OCI-LY7 (cell line): ENCODE data around the gene MORN1. TPM values are rescaled to one million over a fixed set of nuclear protein-coding genes. Genes with fewer than 3 reads are reported as not detected.

Experiments used
- BruUV-seq: library from RNA; stranded (reverse); fragments of 400-500 nt; replicated peaks from 2 replicates; lab custom pipeline; 2021; lab: Mats Ljungman, UMichigan
- CTCF ChIA-PET: fragments of 300-600 bp; sonication (Branson Sonifier 250); formaldehyde crosslinking; loops from one replicate; lab custom pipeline; 2022; ENCODE audit warnings: antibody characterized with exemption; ENCODE audit not compliant: unreplicated experiment; lab: Charles Lee
- POLR2A ChIA-PET: fragments of 300-600 bp; sonication (Branson Sonifier 250); formaldehyde crosslinking; loops from one replicate; lab custom pipeline; 2022; ENCODE audit warnings: antibody characterized with exemption; lab: Charles Lee
- DNase-seq: peaks from one replicate; pipeline ENCODE4 v3.0.0-alpha.2; 2015; ENCODE audit warnings: low spot score
- H2AFZ ChIP-seq: fragments of 200-600 bp; sonication (generic), shearing (Covaris generic); 2 replicates; pipeline ENCODE4 v1.6.1; 2014; ENCODE audit warnings: mild to moderate bottlenecking, antibody characterized with exemption, low read length, moderate library complexity
- H3K27ac ChIP-seq: fragments of 200-600 bp; sonication (generic); 2 replicates; pipeline ENCODE4 v1.5.1; 2014; ENCODE audit warnings: mixed run types, low read depth, mild to moderate bottlenecking, moderate library complexity, low read length, inconsistent platforms; ENCODE audit not compliant: poor library complexity, severe bottlenecking
- H3K36me3 ChIP-seq: fragments of 200-600 bp; sonication (generic); 2 replicates; pipeline ENCODE4 v1.6.1; 2014; ENCODE audit warnings: mild to moderate bottlenecking, antibody characterized with exemption, low read length, moderate library complexity, mixed read lengths; ENCODE audit not compliant: insufficient read depth
- H3K4me1 ChIP-seq: fragments of 200-600 bp; sonication (generic); 2 replicates; pipeline ENCODE4 v1.5.1; 2014; ENCODE audit warnings: mild to moderate bottlenecking, low read length; ENCODE audit not compliant: insufficient read depth, poor library complexity, severe bottlenecking
- H3K4me2 ChIP-seq: fragments of 200-600 bp; sonication (generic); 2 replicates; pipeline ENCODE4 v1.6.1; 2014; ENCODE audit warnings: mild to moderate bottlenecking, low read length
- H3K4me3 ChIP-seq: fragments of 200-600 bp; sonication (generic); 2 replicates; pipeline ENCODE4 v1.5.1; 2014; ENCODE audit warnings: mild to moderate bottlenecking, low read depth, low read length; ENCODE audit not compliant: poor library complexity, severe bottlenecking
- H3K79me2 ChIP-seq: fragments of 200-600 bp; sonication (generic); 2 replicates; pipeline ENCODE4 v1.6.1; 2016; ENCODE audit warnings: low read depth, mild to moderate bottlenecking, low read length, moderate library complexity, mixed read lengths; ENCODE audit not compliant: insufficient read depth
- H3K9me2 ChIP-seq: fragments of 200-600 bp; sonication (generic); 2 replicates; pipeline ENCODE4 v1.6.1; 2016; ENCODE audit warnings: mild to moderate bottlenecking, low read length, mixed read lengths; ENCODE audit not compliant: insufficient read depth
- H3K9me3 ChIP-seq: fragments of 200-600 bp; sonication (generic); 2 replicates; pipeline ENCODE4 v1.6.1; 2014; ENCODE audit warnings: mild to moderate bottlenecking, mixed run types, low read length, mixed read lengths
- H4K20me1 ChIP-seq: fragments of 200-600 bp; sonication (generic); 2 replicates; pipeline ENCODE4 v1.6.1; 2014; ENCODE audit warnings: mild to moderate bottlenecking, antibody characterized with exemption, low read length, moderate library complexity, mixed read lengths; ENCODE audit not compliant: insufficient read depth
- CTCF ChIP-seq: fragments of 200-600 bp; sonication (generic); conservative IDR thresholded peaks from 2 replicates; pipeline ENCODE4 v1.5.1; 2014; ENCODE audit warnings: mild to moderate bottlenecking, antibody characterized with exemption, low read length, moderate library complexity, mixed read lengths
- EZH2phosphoT487 ChIP-seq: fragments of 200-600 bp; sonication (generic); IDR thresholded peaks from 2 replicates; pipeline ENCODE4 v1.6.1; 2018; ENCODE audit warnings: low read depth, borderline replicate concordance, mild to moderate bottlenecking, mixed run types, antibody characterized with exemption, low read length, moderate library complexity, mixed read lengths
- intact Hi-C: fragments of 100-400 bp; cut with micrococcal nuclease; formaldehyde crosslinking; loops from one replicate; pipeline ENCODE4 v1.10.0; 2022; ENCODE audit not compliant: unreplicated experiment
- total RNA-seq, 2 experiments: library from RNA; depleted of rRNA in 1 of 2; stranded (reverse); fragments of >200 nt in 1 of 2; shearing (Covaris generic) in 1 of 2; gene quantifications; 2 replicates each; pipeline ENCODE4 v1.2.3, GENCODE V29; 2014 to 2022

Gene MORN1
- total RNA-seq, 2 experiments from 2014 or later: 13.1 to 29.7 TPM

DNA sequence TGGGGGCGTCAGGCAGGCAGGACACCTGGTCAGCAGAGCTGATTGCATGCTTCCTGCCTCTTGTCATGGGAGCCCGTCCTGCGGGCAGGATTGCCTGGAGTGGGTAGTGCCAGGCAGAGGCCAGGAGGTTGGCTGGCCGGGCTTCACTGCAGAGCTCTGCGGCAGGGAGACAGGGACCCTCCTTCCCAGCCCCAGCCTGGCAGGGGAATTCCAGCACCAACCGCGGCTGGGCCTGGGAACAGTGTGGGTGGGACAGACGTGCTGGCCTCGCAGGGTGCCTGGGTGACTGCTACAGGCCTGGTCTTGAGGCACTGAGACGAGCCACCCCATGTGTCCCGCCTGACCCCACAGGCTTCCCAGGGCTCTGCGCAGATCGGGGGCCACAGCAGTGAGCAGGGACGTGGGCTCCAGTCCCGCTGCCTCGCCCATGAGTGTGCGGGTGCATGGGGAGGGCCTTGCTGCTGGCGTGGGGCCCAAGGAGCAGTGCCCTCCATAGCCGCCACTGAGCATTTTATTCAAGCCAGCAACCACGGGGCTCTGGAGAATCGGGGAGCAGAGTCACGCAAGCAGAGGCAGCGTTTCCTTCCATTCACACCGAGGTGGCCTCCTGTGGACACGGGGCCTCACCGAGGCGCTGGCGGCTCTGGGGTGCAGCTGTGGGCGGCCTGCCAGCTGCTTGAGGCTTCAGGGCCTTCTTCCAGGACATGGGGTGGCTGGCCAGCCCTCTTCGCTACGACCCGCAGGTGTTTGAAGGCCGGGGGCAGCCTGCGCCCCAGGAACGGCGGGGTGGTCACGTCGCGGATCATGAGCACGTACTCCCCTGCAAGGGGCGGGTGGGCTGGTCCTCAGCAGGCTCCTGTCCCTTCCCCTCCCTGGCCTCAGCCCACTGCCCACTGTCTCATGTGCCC, 70.3 kb downstream of the MORN1 start:
- TF ChIP-seq EZH2phosphoT487 (no peak), CTCF (no peak)
- Histone ChIP-seq H3K4me1 (no peaks in the 10 kb centered on the region), H3K4me2 (no peak overlapping the region), H3K9me3 (no peaks in the 10 kb centered on the region), H3K9me2 (no peaks in the 10 kb centered on the region), H2AFZ (no peak overlapping the region), H3K4me3 (no peak overlapping the region), H3K79me2 (no peaks in the 10 kb centered on the region), H3K27ac (no peak overlapping the region), H4K20me1 (no peaks in the 10 kb centered on the region), H3K36me3 (no peaks in the 10 kb centered on the region)
- intact Hi-C loops: no loop called here
- POLR2A ChIA-PET: no interaction called here
- CTCF ChIA-PET: no interaction called here
- no TSS peak for BruUV-seq
- DNase-seq: no peak

DNA sequence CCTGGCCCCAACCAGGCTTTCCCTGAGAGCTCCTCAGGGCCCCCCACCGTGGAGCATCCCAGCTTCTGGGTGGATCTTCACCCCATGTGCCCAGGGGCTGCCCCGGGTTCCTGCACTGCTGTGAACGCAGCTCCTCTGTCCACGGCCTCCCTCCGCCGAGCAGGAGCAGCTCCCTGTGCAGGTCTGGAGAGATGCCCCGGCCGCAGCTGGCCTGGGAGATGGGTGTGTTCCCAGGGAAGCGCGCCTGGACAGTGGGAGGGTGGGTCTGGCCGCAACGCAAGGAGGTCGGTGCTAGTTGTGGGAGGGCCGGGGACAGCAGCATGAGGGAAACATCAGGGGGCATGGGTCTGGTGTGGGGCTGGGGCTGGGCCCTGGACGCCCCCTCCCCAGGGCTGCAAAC, 71.3 kb downstream of the MORN1 start:
- H3K9me2 ChIP-seq: no peaks in the 10 kb centered on the region
- no peak overlapping the region for H3K4me3 ChIP-seq
- intact Hi-C loops: no loop called here
- no peaks in the 10 kb centered on the region for H4K20me1 ChIP-seq
- TF ChIP-seq CTCF: no peak
- TF ChIP-seq EZH2phosphoT487: no peak
- H2AFZ ChIP-seq: no peak overlapping the region
- no peaks in the 10 kb centered on the region for H3K9me3 ChIP-seq
- H3K36me3 ChIP-seq: no peaks in the 10 kb centered on the region
- DNase-seq: no peak
- no peak overlapping the region for H3K27ac ChIP-seq
- no TSS peak for BruUV-seq
- CTCF ChIA-PET: no interaction called here
- H3K4me1 ChIP-seq: no peaks in the 10 kb centered on the region
- no peaks in the 10 kb centered on the region for H3K79me2 ChIP-seq
- POLR2A ChIA-PET: no interaction called here
- no peak overlapping the region for H3K4me2 ChIP-seq

- intact Hi-C loops: no loop called here
- CTCF ChIA-PET: no interaction called here
These were observed 72.1 kb downstream of the MORN1 start for GRCh38 chr1:2319291-2319690.

More at GRCh38 chr1:2319291-2319690, 72.1 kb downstream of the MORN1 start:
- Histone ChIP-seq H3K27ac (no peak overlapping the region), H3K36me3 (no peaks in the 10 kb centered on the region), H3K9me3 (no peaks in the 10 kb centered on the region), H3K4me1 (no peaks in the 10 kb centered on the region), H3K79me2 (no peaks in the 10 kb centered on the region), H3K4me3 (no peak overlapping the region), H3K4me2 (no peak overlapping the region), H3K9me2 (no peaks in the 10 kb centered on the region), H4K20me1 (no peaks in the 10 kb centered on the region), H2AFZ (no peak overlapping the region)
- no peak for DNase-seq
- no peak for TF ChIP-seq CTCF
- no peak for TF ChIP-seq EZH2phosphoT487
- no TSS peak for BruUV-seq
- POLR2A ChIA-PET: no interaction called here
